GM12878 (cell line): ENCODE data around the gene RGS1. TPM values are rescaled to one million over a fixed set of nuclear protein-coding genes. Genes with fewer than 3 reads are reported as not detected.

Source experiments
- CBFB ChIP-seq: IDR thresholded peaks from 2 replicates; pipeline ENCODE4 v1.6.1; 2016; ENCODE audit warnings: antibody characterized with exemption, low read depth
- POLR2AphosphoS5 ChIP-seq: IDR thresholded peaks from 2 replicates; pipeline ENCODE4 v1.6.1; 2011; ENCODE audit warnings: mild to moderate bottlenecking, low read length, inconsistent platforms
- SMAD1 ChIP-seq: fragments of 450-650 bp; IDR thresholded peaks from 2 replicates; pipeline ENCODE4 v1.6.1; 2018; ENCODE audit warnings: mild to moderate bottlenecking, low read depth; ENCODE audit not compliant: partially characterized antibody
- SMAD5 ChIP-seq: IDR thresholded peaks from 2 replicates; pipeline ENCODE4 v1.6.1; 2016; ENCODE audit warnings: antibody characterized with exemption, low read depth
- ZNF217 ChIP-seq: fragments of 450-650 bp; IDR thresholded peaks from 2 replicates; pipeline ENCODE4 v1.6.1; 2017; ENCODE audit warnings: antibody characterized with exemption, mild to moderate bottlenecking
- polyA plus RNA-seq, 11 experiments: library from polyadenylated mRNA; depleted of rRNA in 4 of 11; unstranded in 6 of 11; stranded (reverse) in 5 of 11; fragments of >200 nt; fragmentation: Nextera tagmentation in 4 of 11; fragmentation: Illumina TruSeq in 1 of 11; extraction: Ambion mirVana in 4 of 11; extraction: Trizol in 1 of 11; gene quantifications; 1 replicate in 1 of 11; 2 replicates in 10 of 11; pipeline versions ENCODE4 v1.2.1 to v1.2.3, GENCODE V29; 2011 to 2016; ENCODE audit warnings: inconsistent platforms in 2 of 11, missing spikeins in 2 of 11, low read depth in 1 of 11
- total RNA-seq, 4 experiments: library from RNA; depleted of rRNA in 3 of 4; stranded (reverse); fragments of >200 nt in 3 of 4; fragmentation: Illumina TruSeq in 1 of 4; extraction: Trizol in 1 of 4; gene quantifications; 2 replicates each; pipeline versions ENCODE4 v1.2.1 to v1.2.3, GENCODE V29; 2013 to 2021
- TF ChIP-seq, protein P1 (sequence below): fragments of 450-650 bp; IDR thresholded peaks from 2 replicates; pipeline ENCODE4 v1.6.1; 2017; ENCODE audit warnings: low read depth, mild to moderate bottlenecking, moderate library complexity
- TF ChIP-seq, protein P2 (sequence below): fragments of 450-650 bp; conservative IDR thresholded peaks from 2 replicates; pipeline ENCODE4 v1.6.1; 2017; ENCODE audit warnings: mild to moderate bottlenecking, moderate library complexity
- TF ChIP-seq, protein P3 (sequence below): fragments of 150-350 bp; IDR thresholded peaks from 2 replicates; pipeline ENCODE4 v1.6.1; 2016; ENCODE audit warnings: low read depth, low read length
- TF ChIP-seq, protein P4 (sequence below): fragments of 450-650 bp; formaldehyde crosslinking; IDR thresholded peaks from 2 replicates; pipeline ENCODE4 v1.4.0; 2020; ENCODE audit warnings: mild to moderate bottlenecking, moderate library complexity

RGS1 gene
- total and polyA plus RNA-seq, 10 of the 15 experiments (the other 5 are each of a cell fraction or from before 2014, with no cell fraction given), result 20.7 to 882 (median 45.9) TPM

- TF ChIP-seq, protein P1, sequence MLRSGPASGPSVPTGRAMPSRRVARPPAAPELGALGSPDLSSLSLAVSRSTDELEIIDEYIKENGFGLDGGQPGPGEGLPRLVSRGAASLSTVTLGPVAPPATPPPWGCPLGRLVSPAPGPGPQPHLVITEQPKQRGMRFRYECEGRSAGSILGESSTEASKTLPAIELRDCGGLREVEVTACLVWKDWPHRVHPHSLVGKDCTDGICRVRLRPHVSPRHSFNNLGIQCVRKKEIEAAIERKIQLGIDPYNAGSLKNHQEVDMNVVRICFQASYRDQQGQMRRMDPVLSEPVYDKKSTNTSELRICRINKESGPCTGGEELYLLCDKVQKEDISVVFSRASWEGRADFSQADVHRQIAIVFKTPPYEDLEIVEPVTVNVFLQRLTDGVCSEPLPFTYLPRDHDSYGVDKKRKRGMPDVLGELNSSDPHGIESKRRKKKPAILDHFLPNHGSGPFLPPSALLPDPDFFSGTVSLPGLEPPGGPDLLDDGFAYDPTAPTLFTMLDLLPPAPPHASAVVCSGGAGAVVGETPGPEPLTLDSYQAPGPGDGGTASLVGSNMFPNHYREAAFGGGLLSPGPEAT, result 0 out of 2 replicates have a peak, but pooled peaks have one; percentile 6
- TF ChIP-seq, protein P2, sequence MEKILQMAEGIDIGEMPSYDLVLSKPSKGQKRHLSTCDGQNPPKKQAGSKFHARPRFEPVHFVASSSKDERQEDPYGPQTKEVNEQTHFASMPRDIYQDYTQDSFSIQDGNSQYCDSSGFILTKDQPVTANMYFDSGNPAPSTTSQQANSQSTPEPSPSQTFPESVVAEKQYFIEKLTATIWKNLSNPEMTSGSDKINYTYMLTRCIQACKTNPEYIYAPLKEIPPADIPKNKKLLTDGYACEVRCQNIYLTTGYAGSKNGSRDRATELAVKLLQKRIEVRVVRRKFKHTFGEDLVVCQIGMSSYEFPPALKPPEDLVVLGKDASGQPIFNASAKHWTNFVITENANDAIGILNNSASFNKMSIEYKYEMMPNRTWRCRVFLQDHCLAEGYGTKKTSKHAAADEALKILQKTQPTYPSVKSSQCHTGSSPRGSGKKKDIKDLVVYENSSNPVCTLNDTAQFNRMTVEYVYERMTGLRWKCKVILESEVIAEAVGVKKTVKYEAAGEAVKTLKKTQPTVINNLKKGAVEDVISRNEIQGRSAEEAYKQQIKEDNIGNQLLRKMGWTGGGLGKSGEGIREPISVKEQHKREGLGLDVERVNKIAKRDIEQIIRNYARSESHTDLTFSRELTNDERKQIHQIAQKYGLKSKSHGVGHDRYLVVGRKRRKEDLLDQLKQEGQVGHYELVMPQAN, result 0 out of 2 replicates have a peak, but pooled peaks have one; percentile 15
- TF ChIP-seq SMAD1 (peak; percentile 58), ZNF217 (no peak), POLR2AphosphoS5 (peak; percentile 80), CBFB (no peak), SMAD5 (0 out of 2 replicates have a peak, but pooled peaks have one; percentile 44)
- TF ChIP-seq, protein P3, sequence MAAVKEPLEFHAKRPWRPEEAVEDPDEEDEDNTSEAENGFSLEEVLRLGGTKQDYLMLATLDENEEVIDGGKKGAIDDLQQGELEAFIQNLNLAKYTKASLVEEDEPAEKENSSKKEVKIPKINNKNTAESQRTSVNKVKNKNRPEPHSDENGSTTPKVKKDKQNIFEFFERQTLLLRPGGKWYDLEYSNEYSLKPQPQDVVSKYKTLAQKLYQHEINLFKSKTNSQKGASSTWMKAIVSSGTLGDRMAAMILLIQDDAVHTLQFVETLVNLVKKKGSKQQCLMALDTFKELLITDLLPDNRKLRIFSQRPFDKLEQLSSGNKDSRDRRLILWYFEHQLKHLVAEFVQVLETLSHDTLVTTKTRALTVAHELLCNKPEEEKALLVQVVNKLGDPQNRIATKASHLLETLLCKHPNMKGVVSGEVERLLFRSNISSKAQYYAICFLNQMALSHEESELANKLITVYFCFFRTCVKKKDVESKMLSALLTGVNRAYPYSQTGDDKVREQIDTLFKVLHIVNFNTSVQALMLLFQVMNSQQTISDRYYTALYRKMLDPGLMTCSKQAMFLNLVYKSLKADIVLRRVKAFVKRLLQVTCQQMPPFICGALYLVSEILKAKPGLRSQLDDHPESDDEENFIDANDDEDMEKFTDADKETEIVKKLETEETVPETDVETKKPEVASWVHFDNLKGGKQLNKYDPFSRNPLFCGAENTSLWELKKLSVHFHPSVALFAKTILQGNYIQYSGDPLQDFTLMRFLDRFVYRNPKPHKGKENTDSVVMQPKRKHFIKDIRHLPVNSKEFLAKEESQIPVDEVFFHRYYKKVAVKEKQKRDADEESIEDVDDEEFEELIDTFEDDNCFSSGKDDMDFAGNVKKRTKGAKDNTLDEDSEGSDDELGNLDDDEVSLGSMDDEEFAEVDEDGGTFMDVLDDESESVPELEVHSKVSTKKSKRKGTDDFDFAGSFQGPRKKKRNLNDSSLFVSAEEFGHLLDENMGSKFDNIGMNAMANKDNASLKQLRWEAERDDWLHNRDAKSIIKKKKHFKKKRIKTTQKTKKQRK, result peak; percentile 27; the same call in 1 of the 2 replicates
- TF ChIP-seq, protein P4, sequence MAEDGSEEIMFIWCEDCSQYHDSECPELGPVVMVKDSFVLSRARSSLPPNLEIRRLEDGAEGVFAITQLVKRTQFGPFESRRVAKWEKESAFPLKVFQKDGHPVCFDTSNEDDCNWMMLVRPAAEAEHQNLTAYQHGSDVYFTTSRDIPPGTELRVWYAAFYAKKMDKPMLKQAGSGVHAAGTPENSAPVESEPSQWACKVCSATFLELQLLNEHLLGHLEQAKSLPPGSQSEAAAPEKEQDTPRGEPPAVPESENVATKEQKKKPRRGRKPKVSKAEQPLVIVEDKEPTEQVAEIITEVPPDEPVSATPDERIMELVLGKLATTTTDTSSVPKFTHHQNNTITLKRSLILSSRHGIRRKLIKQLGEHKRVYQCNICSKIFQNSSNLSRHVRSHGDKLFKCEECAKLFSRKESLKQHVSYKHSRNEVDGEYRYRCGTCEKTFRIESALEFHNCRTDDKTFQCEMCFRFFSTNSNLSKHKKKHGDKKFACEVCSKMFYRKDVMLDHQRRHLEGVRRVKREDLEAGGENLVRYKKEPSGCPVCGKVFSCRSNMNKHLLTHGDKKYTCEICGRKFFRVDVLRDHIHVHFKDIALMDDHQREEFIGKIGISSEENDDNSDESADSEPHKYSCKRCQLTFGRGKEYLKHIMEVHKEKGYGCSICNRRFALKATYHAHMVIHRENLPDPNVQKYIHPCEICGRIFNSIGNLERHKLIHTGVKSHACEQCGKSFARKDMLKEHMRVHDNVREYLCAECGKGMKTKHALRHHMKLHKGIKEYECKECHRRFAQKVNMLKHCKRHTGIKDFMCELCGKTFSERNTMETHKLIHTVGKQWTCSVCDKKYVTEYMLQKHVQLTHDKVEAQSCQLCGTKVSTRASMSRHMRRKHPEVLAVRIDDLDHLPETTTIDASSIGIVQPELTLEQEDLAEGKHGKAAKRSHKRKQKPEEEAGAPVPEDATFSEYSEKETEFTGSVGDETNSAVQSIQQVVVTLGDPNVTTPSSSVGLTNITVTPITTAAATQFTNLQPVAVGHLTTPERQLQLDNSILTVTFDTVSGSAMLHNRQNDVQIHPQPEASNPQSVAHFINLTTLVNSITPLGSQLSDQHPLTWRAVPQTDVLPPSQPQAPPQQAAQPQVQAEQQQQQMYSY (CRISPR knock-in tag), result peak; percentile 58
These were observed 894 bp downstream of the RGS1 start (continued) for GRCh38 chr1:192576190-192577144.
